Tibial nerve (tissue), 4 donors: ENCODE data around the gene PLAAT1. TPM values are rescaled to one million over a fixed set of nuclear protein-coding genes. Genes with fewer than 3 reads are reported as not detected.

Experiments
- DNase-seq, 2 donors: peaks; one replicate each; pipeline ENCODE4 v3.0.0-alpha.2; 2019; ENCODE audit warnings: low spot score in 2 of 2
- H3K27ac ChIP-seq, 4 donors: fragments of 200-600 bp; sonication (generic) in 3 of 4; one replicate each; pipeline ENCODE4 v1.5.1; 2017 to 2019; ENCODE audit warnings: mild to moderate bottlenecking in 1 of 4
- H3K27me3 ChIP-seq, 2 donors: fragments of 200-600 bp; sonication (generic) in 1 of 2; one replicate each; pipeline versions ENCODE4 v1.5.1 to v1.6.0; 2017 to 2019
- H3K36me3 ChIP-seq, 3 donors: fragments of 200-600 bp; sonication (generic); one replicate each; pipeline ENCODE4 v1.5.1; 2018 to 2019
- H3K4me1 ChIP-seq, 4 donors: fragments of 200-600 bp; sonication (generic) in 3 of 4; one replicate each; pipeline ENCODE4 v1.5.1; 2017 to 2019
- H3K4me3 ChIP-seq, 4 donors: fragments of 200-600 bp; sonication (generic) in 3 of 4; one replicate each; pipeline ENCODE4 v1.5.1; 2017 to 2019; ENCODE audit warnings: mild to moderate bottlenecking in 1 of 4, moderate library complexity in 1 of 4
- H3K9me3 ChIP-seq, 4 donors: fragments of 200-600 bp; sonication (generic) in 3 of 4; one replicate each; pipeline ENCODE4 v1.5.1; 2017 to 2019
- EP300 ChIP-seq, 2 donors: sonication (generic); formaldehyde crosslinking; IDR thresholded peaks; one replicate each; pipeline ENCODE4 v1.6.1; 2017; ENCODE audit warnings: antibody characterized with exemption in 2 of 2, mild to moderate bottlenecking in 1 of 2
- POLR2A ChIP-seq, 2 donors: fragments of 450-650 bp; IDR thresholded peaks; one replicate each; pipeline ENCODE4 v1.6.1; 2017; ENCODE audit warnings: antibody characterized with exemption in 2 of 2, mild to moderate bottlenecking in 2 of 2, moderate library complexity in 2 of 2
- WGBS, 2 donors: methylation state at CpG; one replicate each; pipeline ENCODE4 v1.1.5; 2018; 5-methylcytosine and 5-hydroxymethylcytosine counted together
- total RNA-seq, 4 donors: library from RNA; depleted of rRNA; stranded (reverse); fragments of >200 nt; gene quantifications; one replicate each; pipeline ENCODE4 v1.1.0, GENCODE V29; 2016
- TF ChIP-seq, protein P1 (sequence below), 5 experiments: fragments of 200-600 bp in 3 of 5; fragments of 450-650 bp in 2 of 5; sonication (generic) in 3 of 5; IDR thresholded peaks; one replicate each; pipeline ENCODE4 v1.5.1; 2016 to 2019; ENCODE audit warnings: antibody characterized with exemption in 5 of 5, mild to moderate bottlenecking in 3 of 5, moderate library complexity in 2 of 5

Gene PLAAT1
- total RNA-seq, 4 donors from 2014 or later = 0.84 TPM; not detected in 3

GRCh38 chr3:193271101-193271840 lies 30.2 kb downstream of the PLAAT1 start:
- Histone ChIP-seq H3K4me1 (no peaks in the 10 kb centered on the region), H3K27ac (no peak overlapping the region), H3K9me3 (no peaks in the 10 kb centered on the region), H3K27me3 (no peaks in the 10 kb centered on the region), H3K36me3 (no peaks in the 10 kb centered on the region), H3K4me3 (no peak overlapping the region)
- WGBS, 2 donors = 76 to 81% methylated on average over 3 of the region's 3 CpGs
- no peak for TF ChIP-seq EP300 (IDR thresholded peaks at IDR 0.05)
- no peak for TF ChIP-seq POLR2A (IDR thresholded peaks at IDR 0.05)
- TF ChIP-seq, protein P1, sequence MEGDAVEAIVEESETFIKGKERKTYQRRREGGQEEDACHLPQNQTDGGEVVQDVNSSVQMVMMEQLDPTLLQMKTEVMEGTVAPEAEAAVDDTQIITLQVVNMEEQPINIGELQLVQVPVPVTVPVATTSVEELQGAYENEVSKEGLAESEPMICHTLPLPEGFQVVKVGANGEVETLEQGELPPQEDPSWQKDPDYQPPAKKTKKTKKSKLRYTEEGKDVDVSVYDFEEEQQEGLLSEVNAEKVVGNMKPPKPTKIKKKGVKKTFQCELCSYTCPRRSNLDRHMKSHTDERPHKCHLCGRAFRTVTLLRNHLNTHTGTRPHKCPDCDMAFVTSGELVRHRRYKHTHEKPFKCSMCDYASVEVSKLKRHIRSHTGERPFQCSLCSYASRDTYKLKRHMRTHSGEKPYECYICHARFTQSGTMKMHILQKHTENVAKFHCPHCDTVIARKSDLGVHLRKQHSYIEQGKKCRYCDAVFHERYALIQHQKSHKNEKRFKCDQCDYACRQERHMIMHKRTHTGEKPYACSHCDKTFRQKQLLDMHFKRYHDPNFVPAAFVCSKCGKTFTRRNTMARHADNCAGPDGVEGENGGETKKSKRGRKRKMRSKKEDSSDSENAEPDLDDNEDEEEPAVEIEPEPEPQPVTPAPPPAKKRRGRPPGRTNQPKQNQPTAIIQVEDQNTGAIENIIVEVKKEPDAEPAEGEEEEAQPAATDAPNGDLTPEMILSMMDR (IDR thresholded peaks at IDR 0.05) = no peak
- no peak for DNase-seq

- H3K4me3 ChIP-seq = no peak overlapping the region
- H3K9me3 ChIP-seq = peaks cover 0 to 5% (median 0%) of the 10 kb centered on the region in 4 donors
- no peak for DNase-seq
- no peak overlapping the region for H3K27ac ChIP-seq
- H3K4me1 ChIP-seq = no peaks in the 10 kb centered on the region
- H3K36me3 ChIP-seq = no peaks in the 10 kb centered on the region
- 66 to 76% methylated on average over 3 of the region's 3 CpGs for WGBS, 2 donors
- TF ChIP-seq POLR2A (IDR thresholded peaks at IDR 0.05) (no peak), EP300 (IDR thresholded peaks at IDR 0.05) (no peak)
- TF ChIP-seq, protein P1 (IDR thresholded peaks at IDR 0.05) = no peak
- no peaks in the 10 kb centered on the region for H3K27me3 ChIP-seq
Observed at GRCh38 chr3:193292386-193292785, 51.4 kb downstream of the PLAAT1 start.

DNA sequence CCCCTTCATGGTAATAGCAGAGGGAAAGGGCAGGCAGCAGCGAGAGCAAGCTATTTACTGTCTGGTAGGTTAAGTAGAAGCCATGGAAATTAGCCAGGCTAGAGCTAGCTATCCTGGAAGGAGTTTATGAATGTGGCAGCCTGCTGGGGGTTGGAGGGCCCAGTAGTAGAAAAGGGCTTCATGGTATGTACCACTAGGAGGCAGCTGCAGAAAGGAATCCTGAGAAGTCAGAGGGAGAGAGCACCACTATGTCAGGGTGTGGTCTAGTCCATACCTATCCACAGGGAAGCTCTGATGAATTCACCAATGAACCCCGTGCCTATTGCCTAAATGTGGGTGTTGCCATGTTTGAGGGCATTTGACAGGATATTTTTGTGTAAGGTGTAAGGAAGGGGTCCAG lies 55.0 kb downstream of the PLAAT1 start:
- Histone ChIP-seq H3K36me3 (no peaks in the 10 kb centered on the region), H3K27ac (no peak overlapping the region), H3K4me3 (no peak overlapping the region), H3K27me3 (no peaks in the 10 kb centered on the region), H3K9me3 (peaks cover 0 to 5% (median 0%) of the 10 kb centered on the region in 4 donors), H3K4me1 (no peaks in the 10 kb centered on the region)
- 82 to 90% methylated on average over 2 of the region's 2 CpGs for WGBS, 2 donors
- TF ChIP-seq POLR2A (IDR thresholded peaks at IDR 0.05) (no peak), EP300 (IDR thresholded peaks at IDR 0.05) (no peak)
- TF ChIP-seq, protein P1 (IDR thresholded peaks at IDR 0.05) = no peak
- no peak for DNase-seq

DNA sequence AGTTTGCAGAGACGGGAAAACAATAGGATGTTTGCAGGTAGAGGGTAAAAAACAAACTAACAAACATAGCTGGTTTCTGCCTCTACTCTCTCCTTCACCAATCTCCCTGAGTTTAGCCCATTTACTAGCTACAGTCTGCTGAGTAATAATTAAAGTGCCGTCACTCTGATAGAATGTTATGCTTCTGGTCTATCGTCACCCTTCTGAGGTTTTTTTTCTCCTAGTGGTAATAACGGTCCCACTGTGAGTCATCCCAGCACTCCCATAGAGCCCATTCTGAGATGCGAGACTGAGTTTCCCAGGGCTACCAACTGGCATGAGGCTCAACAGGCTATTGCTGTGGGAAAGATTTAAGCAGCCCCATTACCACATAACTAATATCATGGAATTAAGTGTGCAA lies 56.4 kb downstream of the PLAAT1 start:
- Histone ChIP-seq H3K4me3 (no peak overlapping the region), H3K4me1 (no peaks in the 10 kb centered on the region), H3K27ac (no peak overlapping the region), H3K27me3 (no peaks in the 10 kb centered on the region), H3K36me3 (no peaks in the 10 kb centered on the region), H3K9me3 (peaks cover 0 to 5% (median 0%) of the 10 kb centered on the region in 4 donors)
- TF ChIP-seq, protein P1 (IDR thresholded peaks at IDR 0.05) = no peak
- TF ChIP-seq POLR2A (IDR thresholded peaks at IDR 0.05) (no peak), EP300 (IDR thresholded peaks at IDR 0.05) (no peak)
- 84 to 85% methylated on average over 5 of the region's 5 CpGs for WGBS, 2 donors
- DNase-seq = no peak

DNA sequence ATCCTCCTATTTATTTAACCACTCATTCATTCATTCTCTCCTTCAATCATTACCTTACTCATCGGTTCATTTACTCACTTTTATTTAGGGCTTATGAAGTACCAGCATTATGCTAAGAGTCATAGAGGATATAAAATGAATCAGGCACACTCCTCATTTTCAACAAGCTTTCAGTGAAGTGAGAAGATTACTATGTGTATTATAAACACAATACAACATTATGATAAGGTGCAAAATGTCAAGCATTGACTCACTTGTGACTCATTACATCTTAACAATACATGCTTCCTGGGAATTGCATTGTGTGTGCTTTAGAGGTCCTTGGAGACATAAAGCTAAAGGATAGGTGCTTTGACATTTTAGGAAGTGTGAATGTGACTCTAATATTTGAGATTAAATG lies 60.4 kb downstream of the PLAAT1 start:
- H3K4me1 ChIP-seq = no peaks in the 10 kb centered on the region
- DNase-seq = no peak
- WGBS, 2 donors = 90 to 92% methylated on average over 1 of the region's 1 CpG
- no peaks in the 10 kb centered on the region for H3K36me3 ChIP-seq
- no peaks in the 10 kb centered on the region for H3K27me3 ChIP-seq
- no peak overlapping the region for H3K27ac ChIP-seq
- peaks cover 0 to under 1% (median 0%) of the 10 kb centered on the region in 4 donors for H3K9me3 ChIP-seq
- no peak overlapping the region for H3K4me3 ChIP-seq
- TF ChIP-seq EP300 (IDR thresholded peaks at IDR 0.05) (no peak), POLR2A (IDR thresholded peaks at IDR 0.05) (no peak)
- TF ChIP-seq, protein P1 (IDR thresholded peaks at IDR 0.05) = no peak
